Stromal cell of bone marrow (primary cell): Measurements from ENCODE around the gene HRAS.

Experiments
- DNase-seq: peaks from one replicate; pipeline ENCODE4 v3.0.0-alpha.2; 2012; ENCODE audit warnings: low read depth

HRAS gene

GRCh38 chr11:507727-508515 is 27.5 kb downstream of the HRAS start:
- DNase-seq: no peak

- DNase-seq: peak; percentile 86
Observed at GRCh38 chr11:506995-507726, 28.2 kb downstream of the HRAS start, which contains the start of gene RNH1. Gene RNH1, minus strand, starts transcription at chr11:507242. Its CDS starts 5,080 bp downstream, at chr11:502162.

GRCh38 chr11:506238-506994 is 29.0 kb downstream of the HRAS start:
- peak; percentile 92 for DNase-seq

GRCh38 chr11:504994-505344 is 30.4 kb downstream of the HRAS start:
- no peak for DNase-seq

- peak; percentile 59 for DNase-seq
Observed at GRCh38 chr11:504053-504993, 31.1 kb downstream of the HRAS start.

- DNase-seq: peak; percentile 51
Observed at GRCh38 chr11:503179-503981, 32.0 kb downstream of the HRAS start.

GRCh38 chr11:502288-503178 is 32.8 kb downstream of the HRAS start:
- no peak for DNase-seq

GRCh38 chr11:501683-502287 is 33.6 kb downstream of the HRAS start:
- DNase-seq: no peak

GRCh38 chr11:501001-501682 is 34.2 kb downstream of the HRAS start:
- no peak for DNase-seq

- no peak for DNase-seq
Observed at GRCh38 chr11:499201-500076, 35.9 kb downstream of the HRAS start.

- no peak for DNase-seq
Observed at GRCh38 chr11:498297-499181, 36.8 kb downstream of the HRAS start.

GRCh38 chr11:497565-498296 is 37.6 kb downstream of the HRAS start:
- no peak for DNase-seq

GRCh38 chr11:496834-497564 is 38.4 kb downstream of the HRAS start:
- no peak for DNase-seq

- DNase-seq: no peak
Observed at GRCh38 chr11:495537-495931, 39.8 kb downstream of the HRAS start.
